ENCODE results near the gene ZNF621.
"Not testable (repeated sequence)": the region's sequence is repeated elsewhere in the genome, so short reads cannot be mapped to it uniquely, and the experiment has no call there.

The ZNF621 gene

GRCh38 chr3:40546816-40547215 lies 22.1 kb downstream of the ZNF621 start:
- peak in 2 of 3 donors; percentile 13 to 14 for DNase-seq

GRCh38 chr3:40550167-40550566 lies 25.4 kb downstream of the ZNF621 start:
- DNase-seq = no peak

- no peak for DNase-seq
These were observed 32.9 kb downstream of the ZNF621 start for GRCh38 chr3:40557575-40558161.

- not testable (repeated sequence) for DNase-seq
These were observed 37.7 kb downstream of the ZNF621 start for GRCh38 chr3:40562482-40562881.

GRCh38 chr3:40565629-40566028 lies 40.9 kb downstream of the ZNF621 start:
- DNase-seq = not testable (repeated sequence)

- DNase-seq = no peak
These were observed 41.9 kb downstream of the ZNF621 start for GRCh38 chr3:40566694-40567093.

GRCh38 chr3:40572588-40572987 lies 47.8 kb downstream of the ZNF621 start:
- peak in 2 of 3 donors; percentile 19 to 26 for DNase-seq

GRCh38 chr3:40574050-40574449 lies 49.3 kb downstream of the ZNF621 start:
- DNase-seq = no peak

- DNase-seq = no peak
These were observed 49.9 kb downstream of the ZNF621 start for GRCh38 chr3:40574661-40575060.

GRCh38 chr3:40576396-40576795 lies 51.6 kb downstream of the ZNF621 start:
- DNase-seq = no peak

GRCh38 chr3:40580494-40581091 lies 55.8 kb downstream of the ZNF621 start:
- DNase-seq = peak; percentile 74 to 82 (median 77)

GRCh38 chr3:40581166-40581565 lies 56.4 kb downstream of the ZNF621 start:
- DNase-seq = no peak

- DNase-seq = no peak
These were observed 57.8 kb downstream of the ZNF621 start for GRCh38 chr3:40582401-40583027.

- DNase-seq = no peak
These were observed 58.9 kb downstream of the ZNF621 start for GRCh38 chr3:40583691-40584090.

GRCh38 chr3:40584625-40585189 lies 59.9 kb downstream of the ZNF621 start:
- DNase-seq = peak; percentile 81 to 94 (median 91)

GRCh38 chr3:40585381-40586016 lies 60.7 kb downstream of the ZNF621 start:
- DNase-seq = no peak

- no peak for DNase-seq
These were observed 62.1 kb downstream of the ZNF621 start for GRCh38 chr3:40586901-40587300.

- DNase-seq = no peak
These were observed 63.6 kb downstream of the ZNF621 start for GRCh38 chr3:40588406-40588805.

All from suppressor macrophage treated with lipopolysaccharide for 1 hour (primary cell).